ENCODE results near the gene PATZ1. TPM values are rescaled to one million over a fixed set of nuclear protein-coding genes. Genes with fewer than 3 reads are reported as not detected.

PATZ1 gene
- total and polyA plus RNA-seq, 2 of the 4 experiments (the other 2 are of a cell fraction), result 6.5 to 10.5 TPM

- no peaks in the 10 kb centered on the region for H3K9me3 ChIP-seq (ENCODE audit: control insufficient read depth, insufficient read depth, low read length)
- H3K27ac ChIP-seq (ENCODE audit: insufficient read depth, low read length), result no peak overlapping the region
- peak overlapping the region; percentile 95 for H3K4me2 ChIP-seq (ENCODE audit: low read depth, low read length)
- H4K91ac ChIP-seq (ENCODE audit: insufficient read depth, low read depth, low read length), result no peak overlapping the region
- H3K9ac ChIP-seq (ENCODE audit: low read depth, low read length), result peak overlapping the region; percentile 67; the same call in 1 of the 2 replicates
- H3K18ac ChIP-seq (ENCODE audit: low read depth, low read length), result no peak overlapping the region
- ATAC-seq (ENCODE audit: low read depth), result no peak
- no peak overlapping the region for H2BK15ac ChIP-seq (ENCODE audit: low read depth, low read length)
- H2BK120ac ChIP-seq (ENCODE audit: low read depth, low read length), result no peak overlapping the region
- H4K8ac ChIP-seq (ENCODE audit: low read depth in 2 of 2, low read length in 2 of 2), result no peak overlapping the region; a peak in 1 of 4 replicates
- peak overlapping the region; percentile 56 for H3K4me3 ChIP-seq (ENCODE audit: insufficient read depth, low read depth, low read length)
- DNase-seq, result peak; percentile 57
- peaks cover 41% of the 10 kb centered on the region for H3K36me3 ChIP-seq (ENCODE audit: control insufficient read depth, insufficient read depth, low read length)
- H2AFZ ChIP-seq (replicated peaks; ENCODE audit: low read length, poor library complexity), result peak overlapping the region; percentile 84
- H2AK9ac ChIP-seq (replicated peaks; ENCODE audit: low read depth, low read length, poor library complexity), result peak overlapping the region; percentile 92
- no peak overlapping the region for H3K14ac ChIP-seq (replicated peaks; ENCODE audit: low read depth, low read length)
- BruUV-seq (replicated peaks), result TSS peak; percentile 42
- H2AK5ac ChIP-seq (ENCODE audit: low read depth, low read length), result no peak overlapping the region
- H3K9me1 ChIP-seq (ENCODE audit: insufficient read depth, low read length), result peaks cover 28% of the 10 kb centered on the region
- H2BK20ac ChIP-seq (ENCODE audit: low read depth, low read length), result no peak overlapping the region
- WGBS, 2 experiments (ENCODE audit: extremely low coverage in 2 of 2, insufficient read length in 1 of 2), result 28% methylated on average over 13 of the region's 35 CpGs; no CpG with 5 or more reads in 1 of the 2 experiments
- no peak overlapping the region for H3K56ac ChIP-seq (ENCODE audit: extremely low read depth, insufficient read depth, low read length)
- no peaks in the 10 kb centered on the region for H3K27me3 ChIP-seq (ENCODE audit: control insufficient read depth, insufficient read depth, low read length)
- H3K4me1 ChIP-seq (ENCODE audit: control insufficient read depth, insufficient read depth, low read length), result peaks cover 27% of the 10 kb centered on the region
- intact Hi-C loops (cut with micrococcal nuclease) (loop anchor here (2.0 to 5.0 kb wide), 2 partner anchors 52 to 288 kb away; partner anchors contain the start of gene PIK3IP1), in situ Hi-C loops (cut with MboI; ENCODE audit: low sequenced_read_pairs) (loop anchor here (5.0 to 10.0 kb wide), 2 partner anchors 53 to 60 kb away; partner anchors contain the start of gene DRG1), dilution Hi-C loops (cut with HindIII; ENCODE audit: low sequenced_read_pairs, unreplicated experiment) (no loop called here)
- CTCF ChIA-PET, result interaction anchor here (1.1 kb wide), 1 partner anchor 31 kb away, joined by 4 read pairs; no protein-coding TSS in a partner anchor
- H3K79me1 ChIP-seq (ENCODE audit: low read depth in 1 of 2, low read length in 2 of 2), result peaks cover 20 to 70% of the 10 kb centered on the region in 2 experiments; a peak in 3 of 4 replicates
- H3K23ac ChIP-seq (ENCODE audit: low read depth, low read length), result peak overlapping the region; percentile 39; the same call in 1 of the 2 replicates
- H2BK5ac ChIP-seq (ENCODE audit: low read depth, low read length, poor library complexity, severe bottlenecking), result no peak overlapping the region
- TF ChIP-seq RCOR1 (IDR thresholded peaks at IDR 0.05; ENCODE audit: insufficient replicate concordance, low read length) (no peak), POLR2A (IDR thresholded peaks at IDR 0.05; ENCODE audit: low read depth, low read length) (no peak), MAFK (IDR thresholded peaks at IDR 0.05; ENCODE audit: low read depth, low read length) (no peak), SMC3 (IDR thresholded peaks at IDR 0.05; ENCODE audit: low read depth, low read length) (no peak), RAD21 (IDR thresholded peaks at IDR 0.05; ENCODE audit: low read length) (no peak), USF2 (IDR thresholded peaks at IDR 0.05; ENCODE audit: low read depth, low read length) (no peak), ELK1 (IDR thresholded peaks at IDR 0.05; ENCODE audit: borderline replicate concordance, low read depth, low read length) (no peak), NFE2L2 (IDR thresholded peaks at IDR 0.05; ENCODE audit: low read depth, low read length) (no peak), RFX5 (IDR thresholded peaks at IDR 0.05; ENCODE audit: low read depth, low read length) (no peak), MXI1 (IDR thresholded peaks at IDR 0.05; ENCODE audit: borderline replicate concordance, low read depth, low read length) (no peak), CTCF (conservative IDR thresholded peaks at IDR 0.05; ENCODE audit: low read depth, low read length) (no peak), FOS (IDR thresholded peaks at IDR 0.05; ENCODE audit: low read depth, low read length) (no peak), BHLHE40 (IDR thresholded peaks at IDR 0.05; ENCODE audit: low read depth, low read length) (no peak)
- H4K5ac ChIP-seq (ENCODE audit: low read depth, low read length), result no peak overlapping the region
- H3K4ac ChIP-seq (ENCODE audit: low read depth, low read length), result no peak overlapping the region
- peaks cover 52% of the 10 kb centered on the region for H4K20me1 ChIP-seq (ENCODE audit: insufficient read depth, low read length)
- POLR2A ChIA-PET (ENCODE audit: unreplicated experiment), result no interaction called here
Measured at GRCh38 chr22:31344578-31345330, 1.4 kb downstream of the PATZ1 start.

Data from IMR-90 (cell line).